CD14-positive monocyte (primary cell): Measurements from ENCODE around the gene RPL38. TPM values are rescaled to one million over a fixed set of nuclear protein-coding genes. Genes with fewer than 3 reads are reported as not detected.
A peak's percentile ranks its signal among the peaks of the same experiment; 100 is the strongest.

Experiments used
- DNase-seq, 3 donors: peaks; one replicate each; pipeline ENCODE4 v3.0.0-alpha.2; 2011 to 2022
- H2AFZ ChIP-seq: 2 replicates; pipeline ENCODE4 v1.6.0; 2012; ENCODE audit warnings: mild to moderate bottlenecking, low read depth, low read length, inconsistent platforms; ENCODE audit not compliant: insufficient read depth, poor library complexity, severe bottlenecking
- H3K27ac ChIP-seq, 2 donors: 1 replicate in 1 of 2; 2 replicates in 1 of 2; pipeline ENCODE4 v1.5.1; 2012 to 2013; ENCODE audit warnings: low read length in 2 of 2, control low read depth in 1 of 2, inconsistent platforms in 1 of 2, low read depth in 1 of 2, mild to moderate bottlenecking in 1 of 2
- H3K27me3 ChIP-seq, 2 donors: one replicate each; pipeline versions ENCODE4 v1.6.0 to v1.6.1; 2011 to 2013; ENCODE audit warnings: low read length in 2 of 2; ENCODE audit not compliant: control insufficient read depth in 2 of 2, insufficient read depth in 2 of 2
- H3K36me3 ChIP-seq, 2 donors: replicated peaks in 1 of 2; 1 replicate in 1 of 2; 2 replicates in 1 of 2; pipeline versions ENCODE4 v1.5.1 to v1.6.1; 2012 to 2013; ENCODE audit warnings: low read length in 2 of 2, control low read depth in 1 of 2, inconsistent platforms in 1 of 2, mild to moderate bottlenecking in 1 of 2; ENCODE audit not compliant: insufficient read depth in 2 of 2, control insufficient read depth in 1 of 2
- H3K4me1 ChIP-seq, 2 donors: 1 replicate in 1 of 2; 2 replicates in 1 of 2; pipeline versions ENCODE4 v1.5.1 to v1.6.1; 2012 to 2013; ENCODE audit warnings: low read length in 2 of 2, control low read depth in 1 of 2, inconsistent platforms in 1 of 2, mild to moderate bottlenecking in 1 of 2, moderate library complexity in 1 of 2; ENCODE audit not compliant: insufficient read depth in 2 of 2, control insufficient read depth in 1 of 2
- H3K4me2 ChIP-seq: replicated peaks from 2 replicates; pipeline ENCODE3; 2012; ENCODE audit warnings: low read length, moderate library complexity, mild to moderate bottlenecking; ENCODE audit not compliant: poor library complexity, severe bottlenecking; ENCODE audit errors: extremely low read depth
- H3K4me3 ChIP-seq, 3 experiments: fragments of 200-600 bp in 1 of 3; sonication (generic) in 1 of 3; replicated peaks in 1 of 3; 1 replicate in 2 of 3; 2 replicates in 1 of 3; pipeline ENCODE4 v1.5.1; 2011 to 2013; ENCODE audit warnings: low read length in 3 of 3, mild to moderate bottlenecking in 3 of 3, control low read depth in 2 of 3, low read depth in 2 of 3, inconsistent platforms in 1 of 3, moderate library complexity in 1 of 3
- H3K79me2 ChIP-seq: 2 replicates; pipeline ENCODE4 v1.6.0; 2012; ENCODE audit warnings: mild to moderate bottlenecking, control low read depth, inconsistent platforms, low read length, moderate library complexity; ENCODE audit not compliant: insufficient read depth
- H3K9ac ChIP-seq: 2 replicates; pipeline ENCODE4 v1.6.0; 2017; ENCODE audit warnings: low read length, mild to moderate bottlenecking; ENCODE audit not compliant: insufficient read depth, poor library complexity, severe bottlenecking
- H3K9me3 ChIP-seq, 2 donors: replicated peaks in 1 of 2; 1 replicate in 1 of 2; 2 replicates in 1 of 2; pipeline versions ENCODE4 v1.5.1 to v1.6.1; 2012 to 2013; ENCODE audit warnings: low read length in 2 of 2, control low read depth in 1 of 2; ENCODE audit not compliant: control insufficient read depth in 1 of 2, insufficient read depth in 1 of 2
- H4K20me1 ChIP-seq: 2 replicates; pipeline ENCODE4 v1.6.0; 2012; ENCODE audit warnings: mild to moderate bottlenecking, low read length, control low read depth, moderate library complexity; ENCODE audit not compliant: insufficient read depth
- H3K27ac Mint-ChIP-seq, 7 donors: one replicate each; pipeline ENCODE4 v1.8.0; 2020; ENCODE audit warnings: mild to moderate bottlenecking in 7 of 7, mixed read lengths in 7 of 7, moderate library complexity in 6 of 7, inconsistent platforms in 2 of 7
- H3K27me3 Mint-ChIP-seq, 3 donors: one replicate each; pipeline ENCODE4 v1.8.0; 2021 to 2022; ENCODE audit warnings: low read depth in 3 of 3, mild to moderate bottlenecking in 3 of 3, mixed read lengths in 3 of 3, moderate library complexity in 3 of 3, inconsistent platforms in 1 of 3
- H3K36me3 Mint-ChIP-seq, 2 donors: one replicate each; pipeline ENCODE4 v1.8.0; 2020; ENCODE audit warnings: mixed read lengths in 2 of 2, inconsistent platforms in 1 of 2, mild to moderate bottlenecking in 1 of 2
- H3K4me1 Mint-ChIP-seq: one replicate; pipeline ENCODE4 v1.8.0; 2020; ENCODE audit warnings: mild to moderate bottlenecking, mixed read lengths
- H3K4me3 Mint-ChIP-seq, 2 donors: one replicate each; pipeline ENCODE4 v1.8.0; 2020; ENCODE audit warnings: mild to moderate bottlenecking in 2 of 2, mixed read lengths in 2 of 2, moderate library complexity in 1 of 2
- H3K9me3 Mint-ChIP-seq, 7 donors: one replicate each; pipeline ENCODE4 v1.8.0; 2020 to 2022; ENCODE audit warnings: mixed read lengths in 7 of 7, mild to moderate bottlenecking in 6 of 7, moderate library complexity in 6 of 7, inconsistent platforms in 2 of 7
- CTCF ChIP-seq: fragments of 200-600 bp; IDR thresholded peaks from one replicate; pipeline ENCODE4 v1.8.0; 2022; ENCODE audit warnings: antibody characterized with exemption, mild to moderate bottlenecking
- WGBS: methylation state at CpG from one replicate; pipeline ENCODE4 v1.1.5; 2013; ENCODE audit warnings: missing lambda C conversion rate; ENCODE audit not compliant: insufficient coverage; 5-methylcytosine and 5-hydroxymethylcytosine counted together
- intact Hi-C, 2 donors: fragments of 100-400 bp; cut with micrococcal nuclease; formaldehyde crosslinking; loops; one replicate each; pipeline versions ENCODE4 v1.15.0 to v1.15.1; 2023
- polyA plus RNA-seq, 3 donors: library from polyadenylated mRNA; depleted of rRNA in 1 of 3; unstranded in 2 of 3; stranded (reverse) in 1 of 3; fragments of 300-500 nt in 2 of 3; fragments of >200 nt in 1 of 3; fragmentation: Illumina TruSeq in 2 of 3; gene quantifications; 1 replicate in 2 of 3; 2 replicates in 1 of 3; pipeline ENCODE4 v1.2.3, GENCODE V29; 2012 to 2021

Gene RPL38
- polyA plus RNA-seq, 3 donors = 379 to 1,070 (median 919) TPM

GRCh38 chr17:74251051-74251450 is 47.6 kb downstream of the RPL38 start:
- no peak for DNase-seq
- no peaks in the 10 kb centered on the region for H3K9me3 Mint-ChIP-seq
- Histone ChIP-seq H3K79me2 (no peaks in the 10 kb centered on the region), H2AFZ (no peak overlapping the region), H4K20me1 (no peaks in the 10 kb centered on the region), H3K9ac (no peak overlapping the region), H3K27ac (no peak overlapping the region), H3K9me3 (no peaks in the 10 kb centered on the region), H3K36me3 (peaks cover 58 to 88% of the 10 kb centered on the region in 2 donors), H3K27me3 (no peaks in the 10 kb centered on the region), H3K4me3 (no peak overlapping the region), H3K4me2 (no peak overlapping the region), H3K4me1 (peaks cover 3 to 4% of the 10 kb centered on the region in 2 donors)
- 96% methylated on average over 7 of the region's 8 CpGs for WGBS
- peaks cover 6% of the 10 kb centered on the region for H3K4me1 Mint-ChIP-seq
- H3K4me3 Mint-ChIP-seq = no peak overlapping the region
- intact Hi-C loops = no loop called here
- no peak overlapping the region for H3K27ac Mint-ChIP-seq
- H3K27me3 Mint-ChIP-seq = no peaks in the 10 kb centered on the region
- TF ChIP-seq CTCF = no peak
- peaks cover 65 to 88% of the 10 kb centered on the region in 2 donors for H3K36me3 Mint-ChIP-seq

GRCh38 chr17:74251569-74251968 is 48.1 kb downstream of the RPL38 start:
- Histone ChIP-seq H4K20me1 (no peaks in the 10 kb centered on the region), H3K27ac (no peak overlapping the region), H3K27me3 (no peaks in the 10 kb centered on the region), H2AFZ (no peak overlapping the region), H3K4me2 (no peak overlapping the region), H3K36me3 (peaks cover 59 to 93% of the 10 kb centered on the region in 2 donors), H3K4me3 (no peak overlapping the region), H3K9ac (no peak overlapping the region), H3K9me3 (no peaks in the 10 kb centered on the region), H3K4me1 (no peaks in the 10 kb centered on the region), H3K79me2 (no peaks in the 10 kb centered on the region)
- intact Hi-C loops = no loop called here
- Mint-ChIP-seq H3K9me3 (no peaks in the 10 kb centered on the region), H3K4me1 (peaks cover under 1% of the 10 kb centered on the region), H3K4me3 (no peak overlapping the region), H3K27me3 (no peaks in the 10 kb centered on the region), H3K27ac (peak overlapping the region in 1 of 7 donors; percentile 11), H3K36me3 (peaks cover 66 to 87% of the 10 kb centered on the region in 2 donors)
- 98% methylated on average over 6 of the region's 6 CpGs for WGBS
- TF ChIP-seq CTCF = no peak
- no peak for DNase-seq
